Activated CD4-positive, alpha-beta T cell treated with anti-CD3 and anti-CD28 coated beads for 36 hours (primary cell): Measurements from ENCODE around the gene LPGAT1. TPM values are rescaled to one million over a fixed set of nuclear protein-coding genes. Genes with fewer than 3 reads are reported as not detected.
"Not testable (repeated sequence)": the region's sequence is repeated elsewhere in the genome, so short reads cannot be mapped to it uniquely, and the experiment has no call there.

Experiments used
- ATAC-seq: fragments of 200-7000 bp; cut with Tn5 transposase; one replicate; pipeline ENCODE4 v1.10.0; 2021; ENCODE audit warnings: mild to moderate bottlenecking, moderate library complexity
- CTCF ChIA-PET: fragments of 350-600 bp; sonication (Branson Sonifier 250); formaldehyde crosslinking; loops from one replicate; lab custom pipeline; 2021; ENCODE audit warnings: antibody characterized with exemption; lab: Charles Lee
- POLR2A ChIA-PET: fragments of 350-600 bp; sonication (Branson Sonifier 250); formaldehyde crosslinking; loops from one replicate; lab custom pipeline; 2021; ENCODE audit warnings: antibody characterized with exemption, inconsistent platforms; lab: Charles Lee
- DNase-seq: peaks from one replicate; pipeline ENCODE4 v3.0.0-alpha.2; 2020
- H3K27ac Mint-ChIP-seq: one replicate; pipeline ENCODE4 v1.8.0; 2021; ENCODE audit warnings: mixed read lengths
- H3K27me3 Mint-ChIP-seq: one replicate; pipeline ENCODE4 v1.8.0; 2021; ENCODE audit warnings: mixed read lengths
- H3K36me3 Mint-ChIP-seq: one replicate; pipeline ENCODE4 v1.8.0; 2021; ENCODE audit warnings: low read depth, mixed read lengths
- H3K4me1 Mint-ChIP-seq: one replicate; pipeline ENCODE4 v1.8.0; 2021; ENCODE audit warnings: mixed read lengths
- H3K4me3 Mint-ChIP-seq: one replicate; pipeline ENCODE4 v1.8.0; 2021; ENCODE audit warnings: mild to moderate bottlenecking, moderate library complexity, mixed read lengths
- H3K9me3 Mint-ChIP-seq: one replicate; pipeline ENCODE4 v1.8.0; 2021; ENCODE audit warnings: low read depth, mixed read lengths
- intact Hi-C, 2 experiments: fragments of 100-400 bp; cut with DNase I in 1 of 2; cut with micrococcal nuclease in 1 of 2; formaldehyde crosslinking; loops; one replicate each; pipeline versions ENCODE4 v1.14.2 to v1.15.1; 2022 to 2024; cut with DNase I, micrococcal nuclease
- total RNA-seq, 2 experiments: library from RNA; stranded (reverse); gene quantifications; one replicate each; pipeline ENCODE4 v1.2.3, GENCODE V29; 2021

LPGAT1 gene
- total RNA-seq, 2 experiments from 2014 or later, result 21.7 to 24.9 TPM

DNA sequence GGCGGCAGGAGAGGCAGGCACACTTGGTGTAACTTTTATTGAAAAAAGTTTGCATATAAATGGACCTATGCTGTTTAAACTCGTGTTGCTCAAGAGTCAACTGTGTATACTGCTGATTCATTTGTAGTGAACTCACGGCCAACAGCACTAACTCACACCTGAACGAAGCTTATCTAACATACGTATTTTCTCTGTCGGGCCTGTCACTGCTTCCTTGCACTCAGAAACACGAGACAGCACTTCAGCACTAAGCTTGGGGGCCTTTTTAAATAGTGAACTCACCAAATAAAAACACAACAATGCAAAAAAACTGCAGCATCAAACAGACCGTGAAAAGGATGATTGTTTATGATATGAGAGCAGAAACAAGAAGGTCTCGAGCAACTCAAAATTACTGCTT lies 96.2 kb downstream of the LPGAT1 start:
- H3K4me3 Mint-ChIP-seq, result no peak overlapping the region
- intact Hi-C loops, result no loop called here
- no peaks in the 10 kb centered on the region for H3K9me3 Mint-ChIP-seq
- H3K4me1 Mint-ChIP-seq, result peaks cover 20% of the 10 kb centered on the region
- ChIA-PET CTCF (interaction anchor here (0.6 to 1.5 kb wide), 3 partner anchors 35 to 1016 kb away, joined by 3 to 4 read pairs (median 3); no protein-coding TSS in a partner anchor), POLR2A (no interaction called here)
- no peaks in the 10 kb centered on the region for H3K36me3 Mint-ChIP-seq
- ATAC-seq, result no peak
- H3K27me3 Mint-ChIP-seq, result no peaks in the 10 kb centered on the region
- no peak for DNase-seq
- no peak overlapping the region for H3K27ac Mint-ChIP-seq

GRCh38 chr1:211732293-211732980 lies 98.1 kb downstream of the LPGAT1 start:
- H3K27me3 Mint-ChIP-seq, result no peaks in the 10 kb centered on the region
- POLR2A ChIA-PET, result no interaction called here

DNA sequence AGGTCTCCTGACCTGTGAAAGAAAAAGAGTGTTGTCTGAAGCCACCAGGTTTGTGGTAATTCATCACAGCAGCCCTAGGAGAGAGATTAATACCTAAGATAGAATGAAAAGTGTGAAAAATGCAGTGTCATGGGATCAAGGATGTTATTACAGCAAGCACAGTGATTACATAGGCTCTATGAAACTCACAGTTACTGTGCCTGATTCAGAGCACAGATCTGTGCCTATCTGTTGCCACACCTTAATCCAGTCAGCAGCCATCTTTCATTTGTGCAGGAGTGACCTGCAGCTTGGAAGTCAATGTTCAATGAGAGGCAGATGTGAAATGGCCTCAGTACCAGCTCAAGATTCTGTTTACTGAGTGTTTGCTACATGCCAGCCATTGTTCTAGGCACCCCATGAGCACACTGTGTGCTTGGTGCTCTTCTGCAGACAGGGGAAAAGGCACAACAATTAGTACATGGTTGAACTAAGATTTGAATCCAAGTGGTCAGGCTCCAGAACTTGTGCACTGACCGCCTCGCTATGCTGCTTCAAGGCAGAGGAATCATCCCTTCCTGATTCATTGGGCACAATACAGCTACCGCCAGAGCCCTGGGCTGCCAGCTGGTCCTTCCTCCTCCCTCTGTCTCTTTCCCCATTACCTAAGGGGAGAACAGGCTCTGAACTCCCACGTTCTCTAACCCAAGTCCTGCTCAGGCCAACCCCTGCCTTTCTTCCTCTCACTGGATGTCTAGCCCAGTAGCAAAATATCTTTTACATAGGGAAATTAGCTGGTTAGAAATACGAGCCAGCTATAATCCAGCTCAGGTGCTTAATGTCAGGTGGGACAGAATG lies 98.9 kb downstream of the LPGAT1 start:
- ChIA-PET POLR2A (no interaction called here), CTCF (interaction anchor here (0.6 to 1.2 kb wide), 2 partner anchors 30 to 51 kb away, joined by 3 to 4 read pairs; no protein-coding TSS in a partner anchor)
- Mint-ChIP-seq H3K27me3 (no peaks in the 10 kb centered on the region), H3K36me3 (no peaks in the 10 kb centered on the region), H3K4me3 (no peak overlapping the region), H3K27ac (no peak overlapping the region), H3K4me1 (no peaks in the 10 kb centered on the region), H3K9me3 (no peaks in the 10 kb centered on the region)
- intact Hi-C loops, result no loop called here
- no peak for DNase-seq
- ATAC-seq, result no peak

More at GRCh38 chr1:211732293-211732980, 98.1 kb downstream of the LPGAT1 start:
- DNase-seq, result no peak
- Mint-ChIP-seq H3K36me3 (no peaks in the 10 kb centered on the region), H3K4me3 (no peak overlapping the region), H3K4me1 (peaks cover 2% of the 10 kb centered on the region), H3K9me3 (no peaks in the 10 kb centered on the region), H3K27ac (no peak overlapping the region)
- ATAC-seq, result no peak
- intact Hi-C loops, result no loop called here
- CTCF ChIA-PET, result interaction anchor here (0.6 to 1.2 kb wide), 3 partner anchors 29 to 52 kb away, joined by 3 to 4 read pairs (median 3); no protein-coding TSS in a partner anchor

DNA sequence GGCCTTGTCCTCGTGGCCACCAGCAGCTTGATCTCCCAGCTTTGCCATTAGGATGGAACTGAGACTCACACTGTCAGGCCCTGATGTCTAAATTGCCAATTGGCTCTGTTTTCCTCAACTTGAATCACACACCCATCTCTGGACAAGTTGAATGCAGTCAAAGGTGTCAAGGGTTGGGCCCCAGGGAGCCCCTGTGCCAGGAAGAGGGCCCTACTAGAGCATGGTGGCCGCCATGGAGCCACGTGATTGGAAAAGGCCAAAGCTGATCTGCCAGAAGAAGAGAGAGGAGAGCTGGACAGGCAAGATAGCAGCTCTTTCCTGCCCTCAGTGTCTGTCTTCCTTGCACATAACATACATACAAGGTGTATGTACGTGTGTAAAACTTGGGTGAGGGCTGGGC lies 100.2 kb downstream of the LPGAT1 start:
- Mint-ChIP-seq H3K27ac (no peak overlapping the region), H3K27me3 (no peaks in the 10 kb centered on the region), H3K4me3 (no peak overlapping the region), H3K9me3 (no peaks in the 10 kb centered on the region), H3K4me1 (no peaks in the 10 kb centered on the region), H3K36me3 (no peaks in the 10 kb centered on the region)
- DNase-seq (no peak), ATAC-seq (no peak)
- CTCF ChIA-PET, result interaction anchor here (0.8 to 1.0 kb wide), 3 partner anchors 11 to 346 kb away, joined by 3 read pairs; no protein-coding TSS in a partner anchor
- intact Hi-C loops, result no loop called here
- POLR2A ChIA-PET, result no interaction called here

GRCh38 chr1:211729238-211729637 lies 101.3 kb downstream of the LPGAT1 start:
- Mint-ChIP-seq H3K36me3 (no peaks in the 10 kb centered on the region), H3K4me1 (no peaks in the 10 kb centered on the region), H3K4me3 (no peak overlapping the region), H3K27me3 (no peaks in the 10 kb centered on the region), H3K27ac (no peak overlapping the region), H3K9me3 (no peaks in the 10 kb centered on the region)
- no peak for ATAC-seq
- DNase-seq, result no peak
- CTCF ChIA-PET, result interaction anchor here (0.7 to 1.6 kb wide), 2 partner anchors 31 kb away, joined by 4 read pairs; no protein-coding TSS in a partner anchor
- intact Hi-C loops, result no loop called here
- POLR2A ChIA-PET, result interaction anchor here (0.5 kb wide), 1 partner anchor 1172 kb away, joined by 4 read pairs; no protein-coding TSS in a partner anchor

DNA sequence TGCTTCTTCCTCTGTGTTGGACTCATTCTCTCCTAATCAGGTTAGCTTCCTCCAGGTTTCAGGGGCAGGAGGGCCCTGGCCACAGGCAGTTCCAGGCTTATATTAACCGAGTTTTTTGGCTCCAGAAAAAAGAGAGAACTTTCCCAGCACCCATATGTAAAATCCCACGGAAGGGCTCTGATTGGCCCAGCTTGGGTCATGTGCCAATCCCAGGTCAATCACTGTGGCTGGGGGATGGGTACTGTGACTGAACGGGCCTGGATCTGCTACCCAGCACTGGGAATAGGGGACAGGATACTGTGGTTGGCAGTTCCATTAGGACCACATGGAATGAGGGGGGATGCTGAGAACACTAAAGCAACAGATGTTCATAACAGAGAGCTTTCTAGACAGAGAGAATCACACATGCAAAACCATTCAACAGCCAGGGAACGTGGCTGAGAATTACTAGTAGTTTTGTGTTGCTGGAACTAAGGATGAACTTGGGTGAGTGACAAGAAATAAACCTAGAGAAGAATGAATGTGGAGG lies 104.0 kb downstream of the LPGAT1 start:
- POLR2A ChIA-PET, result no interaction called here
- no peak overlapping the region for H3K27ac Mint-ChIP-seq
- no peak overlapping the region for H3K4me3 Mint-ChIP-seq
- CTCF ChIA-PET, result interaction anchor here (0.6 kb wide), 1 partner anchor 17 kb away, joined by 3 read pairs; no protein-coding TSS in a partner anchor
- ATAC-seq, result no peak
- H3K9me3 Mint-ChIP-seq, result no peaks in the 10 kb centered on the region
- intact Hi-C loops, result no loop called here
- DNase-seq, result no peak
- H3K4me1 Mint-ChIP-seq, result no peaks in the 10 kb centered on the region
- H3K36me3 Mint-ChIP-seq, result no peaks in the 10 kb centered on the region
- no peaks in the 10 kb centered on the region for H3K27me3 Mint-ChIP-seq

DNA sequence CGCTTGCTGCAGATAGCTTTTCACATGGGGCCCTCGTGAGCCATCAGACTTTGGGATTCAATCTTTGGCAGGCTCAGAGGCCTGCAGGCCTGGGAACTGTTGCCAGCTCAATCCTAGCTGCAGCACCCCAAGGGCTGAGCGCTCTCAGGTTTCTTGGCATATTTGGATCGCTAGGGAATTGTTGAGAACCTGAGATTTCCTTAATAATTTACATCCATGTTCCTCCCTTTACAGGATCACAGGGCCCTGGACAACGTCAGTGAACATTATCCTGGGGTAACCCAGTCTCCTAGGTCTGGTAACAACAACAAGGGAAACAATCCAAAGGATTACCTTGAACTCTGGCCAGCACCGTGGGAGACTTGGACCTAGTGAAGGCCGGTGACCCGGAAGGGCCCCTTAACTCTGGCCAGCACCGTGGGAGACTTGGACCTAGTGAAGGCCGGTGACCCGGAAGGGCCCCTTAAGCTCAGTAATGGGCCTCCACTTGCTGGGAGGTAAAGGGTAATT lies 105.8 kb downstream of the LPGAT1 start:
- ChIA-PET CTCF (interaction anchor here (1.5 kb wide), 1 partner anchor 733 kb away, joined by 3 read pairs; no protein-coding TSS in a partner anchor), POLR2A (no interaction called here)
- ATAC-seq, result no peak
- Mint-ChIP-seq H3K9me3 (no peaks in the 10 kb centered on the region), H3K36me3 (no peaks in the 10 kb centered on the region), H3K27me3 (no peaks in the 10 kb centered on the region), H3K4me1 (no peaks in the 10 kb centered on the region), H3K27ac (no peak overlapping the region), H3K4me3 (no peak overlapping the region)
- intact Hi-C loops, result no loop called here
- no peak for DNase-seq

DNA sequence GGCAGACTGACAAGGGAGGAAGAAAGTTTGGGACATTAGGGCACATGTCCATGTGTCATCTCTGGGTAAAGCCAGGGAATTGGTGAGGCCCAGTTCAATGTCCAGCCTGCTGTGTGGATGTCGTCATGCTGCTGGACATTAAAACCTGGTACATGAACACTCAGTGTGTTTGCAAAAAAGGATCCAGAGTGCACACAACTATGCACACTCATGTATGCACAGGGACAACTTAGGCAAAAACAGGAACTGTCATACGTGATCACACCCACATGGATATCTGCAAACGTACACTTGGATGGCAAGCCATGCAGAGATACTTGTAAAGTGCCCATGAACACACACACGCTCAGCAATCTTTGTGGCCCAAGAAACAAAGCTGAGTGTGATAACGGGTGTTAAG lies 107.3 kb downstream of the LPGAT1 start:
- H3K4me1 Mint-ChIP-seq, result no peaks in the 10 kb centered on the region
- ChIA-PET POLR2A (no interaction called here), CTCF (interaction anchor here (0.6 to 1.5 kb wide), 5 partner anchors 24 to 734 kb away, joined by 3 to 5 read pairs (median 3); no protein-coding TSS in a partner anchor)
- H3K27me3 Mint-ChIP-seq, result no peaks in the 10 kb centered on the region
- H3K9me3 Mint-ChIP-seq, result no peaks in the 10 kb centered on the region
- DNase-seq (no peak), ATAC-seq (no peak)
- H3K4me3 Mint-ChIP-seq, result no peak overlapping the region
- intact Hi-C loops, result no loop called here
- H3K36me3 Mint-ChIP-seq, result no peaks in the 10 kb centered on the region
- H3K27ac Mint-ChIP-seq, result no peak overlapping the region

GRCh38 chr1:211722277-211723175 lies 108.0 kb downstream of the LPGAT1 start:
- H3K27me3 Mint-ChIP-seq, result no peaks in the 10 kb centered on the region
- ATAC-seq (no peak), DNase-seq (no peak)
- POLR2A ChIA-PET, result no interaction called here
- no peak overlapping the region for H3K4me3 Mint-ChIP-seq
- H3K27ac Mint-ChIP-seq, result no peak overlapping the region
- no peaks in the 10 kb centered on the region for H3K9me3 Mint-ChIP-seq
- CTCF ChIA-PET, result interaction anchor here (0.6 to 1.4 kb wide), 4 partner anchors 24 to 170 kb away, joined by 3 to 5 read pairs (median 3); no protein-coding TSS in a partner anchor
- no peaks in the 10 kb centered on the region for H3K36me3 Mint-ChIP-seq
- intact Hi-C loops, result no loop called here
- no peaks in the 10 kb centered on the region for H3K4me1 Mint-ChIP-seq

DNA sequence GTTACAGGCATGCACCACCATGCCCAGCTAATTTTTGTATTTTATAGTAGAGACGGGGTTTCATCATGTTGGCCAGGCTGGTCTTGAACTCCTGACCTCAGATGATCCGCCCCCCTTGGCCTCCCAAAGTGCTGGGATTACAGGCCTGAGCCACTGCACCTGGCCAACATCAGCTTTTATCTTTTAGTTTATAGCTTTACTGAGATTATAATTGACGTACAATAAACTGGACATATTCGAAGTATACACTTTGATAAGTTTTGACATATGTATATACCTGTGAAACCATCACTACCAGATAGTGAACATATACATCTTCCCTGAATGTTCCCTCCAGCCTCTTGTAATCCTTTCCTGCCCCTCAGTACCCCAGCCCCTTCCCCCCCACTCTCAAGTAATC lies 114.0 kb downstream of the LPGAT1 start:
- H3K9me3 Mint-ChIP-seq, intact Hi-C loops: not testable (repeated sequence)

More for the DNA sequence above, 114.0 kb downstream of the LPGAT1 start:
- CTCF ChIA-PET, H3K36me3 Mint-ChIP-seq, H3K27ac Mint-ChIP-seq, H3K4me3 Mint-ChIP-seq, H3K4me1 Mint-ChIP-seq, DNase-seq, ATAC-seq, POLR2A ChIA-PET, H3K27me3 Mint-ChIP-seq: not testable (repeated sequence)
